Adipocyte (in vitro differentiated cells): ENCODE measurements around the gene FILIP1.
A peak's percentile ranks its signal among the peaks of the same experiment; 100 is the strongest.

Source experiments
- DNase-seq: peaks from one replicate; pipeline ENCODE4 v3.0.0-alpha.2; 2015; ENCODE audit warnings: low read depth
- H3K27me3 ChIP-seq: replicated peaks from 2 replicates; pipeline ENCODE4 v1.7.0; 2013; ENCODE audit warnings: mild to moderate bottlenecking, low read length, moderate library complexity; ENCODE audit not compliant: control insufficient read depth, insufficient read depth
- H3K36me3 ChIP-seq: 2 replicates; pipeline ENCODE4 v1.7.0; 2013; ENCODE audit warnings: low read length, mild to moderate bottlenecking, moderate library complexity; ENCODE audit not compliant: control insufficient read depth, insufficient read depth, severe bottlenecking
- H3K4me1 ChIP-seq: 2 replicates; pipeline ENCODE4 v1.7.0; 2013; ENCODE audit warnings: mild to moderate bottlenecking, low read length, moderate library complexity; ENCODE audit not compliant: control insufficient read depth, insufficient read depth
- H3K4me3 ChIP-seq: 2 replicates; pipeline ENCODE4 v1.7.0; 2013; ENCODE audit warnings: mild to moderate bottlenecking, low read length, moderate library complexity
- H3K9ac ChIP-seq: 2 replicates; pipeline ENCODE4 v1.7.0; 2013; ENCODE audit warnings: mild to moderate bottlenecking, low read length, moderate library complexity
- H3K9me3 ChIP-seq: 2 replicates; pipeline ENCODE4 v1.7.0; 2013; ENCODE audit warnings: mild to moderate bottlenecking, low read length, moderate library complexity; ENCODE audit not compliant: control insufficient read depth

Gene FILIP1

DNA sequence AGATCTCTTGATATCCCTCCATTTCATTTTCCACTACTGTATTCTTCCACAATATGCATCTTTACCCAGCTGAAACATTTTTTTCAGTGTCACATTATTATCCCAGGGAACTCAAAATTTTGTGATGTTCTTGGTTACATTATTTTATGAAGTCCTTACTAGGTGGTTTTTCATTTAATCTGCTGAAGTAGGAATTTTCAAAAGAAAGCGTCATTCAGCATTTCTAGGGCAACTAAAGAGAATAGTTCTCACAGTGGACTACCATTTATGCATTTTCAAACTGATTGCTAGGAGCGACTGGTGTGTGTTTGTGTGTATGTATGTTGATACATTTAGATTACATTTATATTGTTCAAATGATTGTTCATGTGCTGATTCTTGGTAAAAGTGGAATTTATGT lies 206.6 kb downstream of the FILIP1 start:
- H3K9me3 ChIP-seq: no peaks in the 10 kb centered on the region
- H3K4me3 ChIP-seq: no peak overlapping the region
- peaks cover 20% of the 10 kb centered on the region for H3K4me1 ChIP-seq
- H3K9ac ChIP-seq: no peak overlapping the region
- H3K36me3 ChIP-seq: no peaks in the 10 kb centered on the region
- no peak for DNase-seq
- no peaks in the 10 kb centered on the region for H3K27me3 ChIP-seq

GRCh38 chr6:75285283-75285639 lies 208.3 kb downstream of the FILIP1 start:
- H3K9me3 ChIP-seq: no peaks in the 10 kb centered on the region
- H3K27me3 ChIP-seq: no peaks in the 10 kb centered on the region
- peak overlapping the region; percentile 98 for H3K4me3 ChIP-seq
- peak; percentile 31 for DNase-seq
- H3K4me1 ChIP-seq: peaks cover 37% of the 10 kb centered on the region
- H3K36me3 ChIP-seq: no peaks in the 10 kb centered on the region
- peak overlapping the region; percentile 95 for H3K9ac ChIP-seq

DNA sequence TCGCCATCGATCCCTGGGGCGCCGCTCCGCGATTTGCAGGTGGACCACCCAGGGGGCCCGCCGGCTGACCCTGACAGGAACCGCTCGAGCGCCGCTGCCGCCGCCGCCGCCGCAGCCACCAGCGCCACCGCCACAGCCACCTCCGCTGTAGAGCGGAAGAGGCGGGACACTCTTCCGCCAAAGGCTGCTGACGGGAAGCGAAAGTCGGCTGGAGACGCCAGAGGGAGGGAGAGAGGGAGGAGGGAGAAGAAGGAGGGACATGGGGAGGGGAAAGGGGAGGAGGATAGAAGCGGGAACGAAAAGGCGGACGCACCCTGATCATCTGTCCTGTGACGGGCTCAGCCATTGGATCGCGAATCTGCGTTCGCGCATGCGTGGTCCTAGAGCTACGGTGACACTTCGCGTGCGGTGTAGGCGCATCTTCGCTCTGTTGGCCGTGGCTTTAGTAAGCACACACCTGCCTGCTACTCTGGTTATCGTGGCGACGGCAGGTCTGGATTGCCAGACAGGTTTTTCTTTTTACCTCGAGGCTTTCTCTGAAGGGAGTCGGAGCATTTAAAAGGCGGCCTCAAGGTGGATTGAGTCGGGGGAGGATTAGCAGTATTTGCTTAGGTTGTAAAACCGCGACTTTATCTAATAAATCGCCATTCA lies 208.8 kb downstream of the FILIP1 start, which contains the start of gene TMEM30A:
TSS of gene TMEM30A (minus strand) at position 161 of the 651 bp plus-strand sequence. CDS start at position 7, 154 bp downstream.
- H3K9ac ChIP-seq: peak within 1 kb of the TSS; percentile 95
- H3K4me3 ChIP-seq: peak within 1 kb of the TSS; percentile 98
- no peaks in the 10 kb centered on the region for H3K27me3 ChIP-seq
- H3K9me3 ChIP-seq: no peaks in the 10 kb centered on the region
- no peaks in the 10 kb centered on the region for H3K36me3 ChIP-seq
- H3K4me1 ChIP-seq: peaks cover 42% of the 10 kb centered on the region
- peak; percentile 100 for DNase-seq

- DNase-seq: peak; percentile 55
- Histone ChIP-seq H3K9me3 (no peaks in the 10 kb centered on the region), H3K4me3 (peak overlapping the region; percentile 98)
These were observed 209.5 kb downstream of the FILIP1 start for GRCh38 chr6:75283907-75284631.

DNA sequence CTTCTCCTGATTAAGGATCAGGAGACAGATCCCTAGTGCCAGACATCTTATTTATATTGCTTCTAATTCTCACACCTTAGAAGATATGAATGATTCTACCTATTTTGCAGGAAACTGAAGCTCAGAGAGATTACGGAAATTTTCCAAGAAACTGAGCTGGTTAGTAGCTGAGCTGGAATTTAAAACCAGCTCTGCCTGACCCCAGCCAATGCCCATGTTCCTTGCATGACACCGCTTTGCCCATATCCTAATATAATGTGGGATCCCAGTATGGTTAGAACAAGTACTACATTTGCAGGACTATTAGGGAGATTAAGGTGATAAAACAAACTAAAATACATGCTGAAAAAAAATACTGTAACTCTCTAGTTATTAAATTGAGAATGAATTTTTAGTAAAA lies 210.9 kb downstream of the FILIP1 start:
- Histone ChIP-seq H3K27me3 (no peaks in the 10 kb centered on the region), H3K4me3 (peak overlapping the region; percentile 98), H3K9me3 (no peaks in the 10 kb centered on the region), H3K9ac (peak overlapping the region; percentile 95), H3K4me1 (peaks cover 57% of the 10 kb centered on the region), H3K36me3 (no peaks in the 10 kb centered on the region)
- DNase-seq: peak; percentile 37

More at GRCh38 chr6:75283907-75284631, 209.5 kb downstream of the FILIP1 start:
- Histone ChIP-seq H3K27me3 (no peaks in the 10 kb centered on the region), H3K4me1 (peaks cover 49% of the 10 kb centered on the region), H3K36me3 (no peaks in the 10 kb centered on the region), H3K9ac (peak overlapping the region; percentile 95)

- peaks cover 62% of the 10 kb centered on the region for H3K4me1 ChIP-seq
- no peaks in the 10 kb centered on the region for H3K36me3 ChIP-seq
- no peaks in the 10 kb centered on the region for H3K27me3 ChIP-seq
- DNase-seq: peak; percentile 22
- no peaks in the 10 kb centered on the region for H3K9me3 ChIP-seq
- H3K9ac ChIP-seq: peak overlapping the region; percentile 95
- peak overlapping the region; percentile 98 for H3K4me3 ChIP-seq
These were observed 211.9 kb downstream of the FILIP1 start for GRCh38 chr6:75281653-75282052.

DNA sequence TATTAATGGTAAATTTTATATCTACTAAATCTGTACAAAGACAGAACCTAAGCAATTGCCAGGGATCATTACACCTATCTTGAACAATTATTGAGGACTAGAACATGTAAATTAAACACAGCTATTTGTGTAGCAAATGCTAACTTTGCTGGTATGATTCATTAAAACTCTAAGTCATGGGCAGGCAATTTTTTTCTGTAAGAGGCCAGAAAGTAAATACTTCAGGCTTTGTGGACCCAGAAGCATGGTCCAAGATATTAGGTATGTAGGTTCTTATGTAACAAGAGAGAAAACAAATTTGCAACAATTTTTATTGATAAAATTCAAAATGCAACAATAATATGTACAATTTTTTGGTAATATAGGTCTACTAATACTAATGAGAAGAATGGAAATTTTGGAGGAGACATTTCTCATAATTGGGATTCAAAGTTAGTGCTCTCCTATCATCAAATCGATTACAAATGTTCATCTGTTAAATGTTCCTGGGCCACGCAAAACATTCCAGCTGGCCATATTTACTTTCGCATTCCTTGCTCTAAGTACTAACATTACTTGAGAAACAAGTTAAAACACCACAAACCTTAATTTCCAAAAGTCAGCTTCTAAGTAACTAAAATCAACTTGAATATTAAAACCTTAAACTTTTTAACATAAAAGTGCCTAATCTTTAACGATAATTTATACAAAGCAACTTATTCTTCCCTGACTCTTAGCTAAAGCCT lies 213.3 kb downstream of the FILIP1 start:
- Histone ChIP-seq H3K9ac (peak overlapping the region; percentile 95), H3K4me3 (peak overlapping the region; percentile 98), H3K9me3 (no peaks in the 10 kb centered on the region), H3K36me3 (no peaks in the 10 kb centered on the region), H3K27me3 (no peaks in the 10 kb centered on the region), H3K4me1 (peaks cover 55% of the 10 kb centered on the region)
- peak; percentile 56 for DNase-seq

DNA sequence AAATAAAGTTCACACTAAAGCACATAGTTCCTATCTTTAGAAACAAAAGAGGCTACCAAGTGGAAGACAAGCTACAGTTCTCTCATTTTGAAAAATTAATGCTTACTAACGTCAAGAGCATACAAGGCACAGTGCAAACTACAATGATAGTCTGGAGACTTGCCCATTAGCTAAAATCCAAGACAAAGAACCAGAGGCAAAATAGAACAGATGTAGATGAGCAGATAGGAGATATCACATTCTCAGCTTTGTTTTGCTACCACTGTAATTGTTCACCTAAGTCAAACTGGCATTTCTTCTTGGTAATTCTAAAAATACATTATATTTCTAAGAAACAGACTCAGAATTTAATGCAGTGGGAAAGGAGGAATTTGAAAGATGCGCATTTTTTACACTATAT lies 214.2 kb downstream of the FILIP1 start:
- H3K4me3 ChIP-seq: peak overlapping the region; percentile 98
- H3K36me3 ChIP-seq: no peaks in the 10 kb centered on the region
- H3K27me3 ChIP-seq: no peaks in the 10 kb centered on the region
- DNase-seq: no peak
- H3K4me1 ChIP-seq: peaks cover 60% of the 10 kb centered on the region
- no peak overlapping the region for H3K9ac ChIP-seq
- H3K9me3 ChIP-seq: no peaks in the 10 kb centered on the region

DNA sequence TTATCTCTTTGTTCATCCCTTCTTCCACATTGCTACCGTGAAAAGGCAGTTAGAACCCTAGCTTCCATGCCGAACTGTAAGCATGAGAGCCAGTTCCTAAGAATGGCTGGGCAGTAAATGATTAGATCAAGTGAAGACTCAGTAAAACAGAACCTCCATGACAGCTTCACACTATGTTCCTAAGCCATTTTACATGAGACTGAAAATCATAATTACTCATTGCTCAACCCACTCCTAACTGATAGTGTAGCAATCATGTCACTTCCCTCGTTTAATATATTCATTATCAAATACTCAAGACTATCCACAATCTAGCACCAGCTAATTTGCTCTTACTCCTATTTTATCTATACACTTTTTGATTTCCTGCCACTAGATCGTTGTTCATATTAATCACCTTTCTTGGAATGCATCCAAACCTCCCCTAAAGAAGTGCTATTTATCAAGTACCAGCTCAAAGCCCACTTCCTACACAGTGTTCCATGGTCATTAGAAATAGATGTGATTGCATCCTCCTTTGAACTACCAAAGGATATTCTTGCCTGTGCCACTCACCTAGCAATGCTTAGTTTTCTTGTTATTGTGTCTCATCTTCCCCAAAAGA lies 215.0 kb downstream of the FILIP1 start:
- H3K36me3 ChIP-seq: no peaks in the 10 kb centered on the region
- H3K9me3 ChIP-seq: no peaks in the 10 kb centered on the region
- no peaks in the 10 kb centered on the region for H3K27me3 ChIP-seq
- H3K4me1 ChIP-seq: peaks cover 64% of the 10 kb centered on the region
- H3K4me3 ChIP-seq: no peak overlapping the region
- DNase-seq: no peak
- H3K9ac ChIP-seq: no peak overlapping the region

DNA sequence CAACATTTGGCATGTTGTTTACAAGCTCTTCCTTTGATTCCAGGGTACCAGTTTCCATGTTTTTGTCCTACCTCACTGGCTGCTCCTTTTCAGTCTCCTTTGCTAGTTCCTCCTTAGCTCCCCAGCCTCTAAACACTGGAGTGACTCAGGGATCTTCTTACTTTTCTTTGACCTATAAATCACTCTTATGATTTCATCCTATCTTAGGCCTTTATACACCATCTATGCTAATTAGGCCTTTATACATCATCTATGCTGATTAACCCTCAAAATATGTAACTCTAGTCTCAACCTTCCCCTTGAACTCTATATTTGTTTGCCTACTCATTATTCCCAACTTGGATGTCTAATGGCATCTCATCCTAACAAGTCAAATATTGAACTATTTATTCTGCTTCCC lies 218.5 kb downstream of the FILIP1 start:
- H3K4me3 ChIP-seq: no peak overlapping the region
- H3K27me3 ChIP-seq: no peaks in the 10 kb centered on the region
- H3K36me3 ChIP-seq: peaks cover 5% of the 10 kb centered on the region
- H3K4me1 ChIP-seq: peaks cover 56% of the 10 kb centered on the region
- no peaks in the 10 kb centered on the region for H3K9me3 ChIP-seq
- H3K9ac ChIP-seq: no peak overlapping the region
- peak; percentile 58 for DNase-seq

DNA sequence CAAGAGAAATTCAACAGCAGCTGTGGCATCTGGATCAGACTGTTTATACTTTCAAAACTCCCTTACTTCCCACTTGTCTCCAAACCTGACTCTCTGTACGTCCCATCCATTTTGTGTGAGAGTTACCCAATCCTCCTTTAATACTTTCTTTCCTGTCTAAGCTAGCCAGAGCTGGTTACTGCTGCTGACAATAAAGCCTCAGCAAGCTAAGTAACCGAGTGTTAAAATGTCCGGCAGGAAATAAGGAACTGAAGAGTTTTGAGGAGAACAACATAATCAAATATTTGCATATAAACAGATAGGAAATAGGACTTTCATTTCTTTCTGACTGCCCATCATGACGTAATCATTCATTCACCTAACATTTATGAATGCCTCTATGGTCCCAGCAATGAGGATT lies 220.6 kb downstream of the FILIP1 start:
- Histone ChIP-seq H3K4me1 (peaks cover 44% of the 10 kb centered on the region), H3K9ac (peak overlapping the region; percentile 75), H3K36me3 (peaks cover 9% of the 10 kb centered on the region), H3K9me3 (no peaks in the 10 kb centered on the region), H3K27me3 (no peaks in the 10 kb centered on the region), H3K4me3 (no peak overlapping the region)
- no peak for DNase-seq
